Measurements from ENCODE around the gene TNRC18.
"Not testable (repeated sequence)": the region's sequence is repeated elsewhere in the genome, so short reads cannot be mapped to it uniquely, and the experiment has no call there.

The TNRC18 gene

DNA sequence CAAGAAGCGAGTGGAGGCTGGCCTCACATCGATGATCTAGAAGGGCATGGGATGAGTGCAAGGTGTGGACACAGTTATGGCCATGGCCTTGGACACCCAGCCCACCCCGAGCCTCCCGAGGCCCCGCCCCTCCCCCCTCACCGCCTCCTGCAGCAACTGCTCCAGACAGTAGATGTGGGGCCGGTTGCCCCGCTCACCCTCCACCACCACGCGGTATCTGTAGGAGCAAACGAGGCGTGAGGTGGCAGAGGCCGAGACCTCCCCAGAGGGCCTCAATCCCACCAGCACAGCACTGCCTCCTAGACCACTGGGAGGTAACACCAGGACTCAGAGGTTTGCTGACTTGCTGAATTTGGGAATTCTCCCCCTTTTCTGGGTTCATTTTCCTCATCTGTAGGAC is 103.2 kb downstream of the TNRC18 start:
- CTCF ChIA-PET, result interaction anchor here (0.9 kb wide), 1 partner anchor 74 kb away, joined by 3 read pairs; no protein-coding TSS in a partner anchor

DNA sequence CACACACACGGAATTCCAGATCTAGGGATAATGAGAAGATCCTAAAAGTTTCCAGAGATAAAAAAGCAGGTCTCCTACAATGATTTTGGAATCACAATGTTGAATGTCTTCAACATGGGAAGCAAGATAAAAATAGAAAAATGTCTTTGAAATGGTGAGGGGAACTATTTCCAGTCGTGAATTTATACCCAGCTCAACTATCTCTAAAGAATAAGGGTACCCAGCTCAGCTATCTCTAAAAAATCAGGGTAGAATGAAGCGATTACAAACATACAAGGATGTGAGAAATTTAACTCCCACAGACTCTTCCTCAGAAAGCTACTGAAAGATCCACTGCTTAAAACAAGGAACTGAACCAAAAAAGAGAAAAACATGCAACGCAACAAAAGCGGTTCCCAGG is 105.0 kb downstream of the TNRC18 start:
- H3K9me3 ChIP-seq (ENCODE audit: control insufficient read depth, insufficient read depth, low read depth, low read length); H3K27ac ChIP-seq (ENCODE audit: extremely low read depth, low read depth, low read length); H3K4me3 ChIP-seq (ENCODE audit: low read depth, low read length); H3K4me1 ChIP-seq (ENCODE audit: control insufficient read depth, insufficient read depth, low read length); POLR2A ChIA-PET: not testable (repeated sequence)
- peaks cover 0 to 27% of the 10 kb centered on the region in 2 experiments; a peak in 2 of 3 replicates for H3K36me3 ChIP-seq (ENCODE audit: control insufficient read depth in 2 of 2, insufficient read depth in 1 of 2, low read length in 2 of 2)
- CTCF ChIA-PET, result interaction anchor here (1.0 kb wide), 1 partner anchor 78 kb away, joined by 3 read pairs; no protein-coding TSS in a partner anchor

More for the DNA sequence above, 103.2 kb downstream of the TNRC18 start:
- H3K36me3 ChIP-seq (ENCODE audit: control insufficient read depth in 2 of 2, insufficient read depth in 1 of 2, low read length in 2 of 2), result peaks cover 0 to 24% of the 10 kb centered on the region in 2 experiments; a peak in 2 of 3 replicates
- no peaks in the 10 kb centered on the region for H3K9me3 ChIP-seq (ENCODE audit: control insufficient read depth, insufficient read depth, low read depth, low read length)
- H3K27ac ChIP-seq (ENCODE audit: extremely low read depth, low read depth, low read length), result no peak overlapping the region
- POLR2A ChIA-PET, result no interaction called here
- no peaks in the 10 kb centered on the region for H3K4me1 ChIP-seq (ENCODE audit: control insufficient read depth, insufficient read depth, low read length)
- no peak overlapping the region for H3K4me3 ChIP-seq (ENCODE audit: low read depth, low read length)
- TF ChIP-seq, protein P1, sequence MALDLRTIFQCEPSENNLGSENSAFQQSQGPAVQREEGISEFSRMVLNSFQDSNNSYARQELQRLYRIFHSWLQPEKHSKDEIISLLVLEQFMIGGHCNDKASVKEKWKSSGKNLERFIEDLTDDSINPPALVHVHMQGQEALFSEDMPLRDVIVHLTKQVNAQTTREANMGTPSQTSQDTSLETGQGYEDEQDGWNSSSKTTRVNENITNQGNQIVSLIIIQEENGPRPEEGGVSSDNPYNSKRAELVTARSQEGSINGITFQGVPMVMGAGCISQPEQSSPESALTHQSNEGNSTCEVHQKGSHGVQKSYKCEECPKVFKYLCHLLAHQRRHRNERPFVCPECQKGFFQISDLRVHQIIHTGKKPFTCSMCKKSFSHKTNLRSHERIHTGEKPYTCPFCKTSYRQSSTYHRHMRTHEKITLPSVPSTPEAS (tag by site-specific recombination; IDR thresholded peaks at IDR 0.05), result no peak
- TF ChIP-seq ZNF677 (tag by site-specific recombination; IDR thresholded peaks at IDR 0.05), result no peak
- TF ChIP-seq, protein P2, sequence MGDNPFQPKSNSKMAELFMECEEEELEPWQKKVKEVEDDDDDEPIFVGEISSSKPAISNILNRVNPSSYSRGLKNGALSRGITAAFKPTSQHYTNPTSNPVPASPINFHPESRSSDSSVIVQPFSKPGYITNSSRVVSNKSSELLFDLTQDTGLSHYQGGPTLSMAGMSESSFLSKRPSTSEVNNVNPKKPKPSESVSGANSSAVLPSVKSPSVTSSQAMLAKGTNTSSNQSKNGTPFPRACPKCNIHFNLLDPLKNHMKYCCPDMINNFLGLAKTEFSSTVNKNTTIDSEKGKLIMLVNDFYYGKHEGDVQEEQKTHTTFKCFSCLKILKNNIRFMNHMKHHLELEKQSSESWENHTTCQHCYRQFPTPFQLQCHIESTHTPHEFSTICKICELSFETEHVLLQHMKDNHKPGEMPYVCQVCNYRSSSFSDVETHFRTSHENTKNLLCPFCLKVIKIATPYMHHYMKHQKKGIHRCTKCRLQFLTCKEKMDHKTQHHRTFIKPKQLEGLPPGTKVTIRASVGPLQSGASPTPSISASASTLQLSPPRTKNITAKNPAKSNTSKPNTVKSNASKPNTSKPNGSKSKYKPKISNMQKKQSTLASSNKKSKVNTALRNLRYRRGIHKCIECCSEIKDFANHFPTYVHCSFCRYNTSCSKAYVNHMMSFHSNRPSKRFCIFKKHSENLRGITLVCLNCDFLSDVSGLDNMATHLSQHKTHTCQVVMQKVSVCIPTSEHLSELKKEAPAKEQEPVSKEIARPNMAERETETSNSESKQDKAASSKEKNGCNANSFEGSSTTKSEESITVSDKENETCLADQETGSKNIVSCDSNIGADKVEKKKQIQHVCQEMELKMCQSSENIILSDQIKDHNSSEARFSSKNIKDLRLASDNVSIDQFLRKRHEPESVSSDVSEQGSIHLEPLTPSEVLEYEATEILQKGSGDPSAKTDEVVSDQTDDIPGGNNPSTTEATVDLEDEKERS (tag by site-specific recombination; IDR thresholded peaks at IDR 0.05), result no peak

DNA sequence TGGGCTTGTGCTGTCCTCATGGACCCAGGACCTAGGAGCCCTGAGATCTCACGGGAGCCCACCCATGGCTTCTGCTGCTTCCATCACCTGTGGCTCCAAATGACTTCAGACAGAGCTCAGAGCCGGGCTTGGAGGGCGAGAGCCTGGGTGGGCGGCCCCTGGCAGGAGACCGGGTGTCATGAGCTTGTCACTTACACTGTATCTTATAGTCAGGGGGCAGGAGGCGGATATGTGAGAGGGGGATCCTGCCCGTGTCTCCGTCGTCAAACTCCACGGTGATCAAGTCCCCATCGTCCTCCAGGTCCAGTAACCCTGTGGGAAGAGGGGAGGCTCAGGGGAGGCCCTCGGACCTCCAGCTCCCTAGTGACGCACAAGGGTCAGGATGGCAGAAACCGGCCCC is 107.9 kb downstream of the TNRC18 start:
- H3K4me1 ChIP-seq (ENCODE audit: control insufficient read depth, insufficient read depth, low read length), result no peaks in the 10 kb centered on the region
- no peaks in the 10 kb centered on the region for H3K9me3 ChIP-seq (ENCODE audit: control insufficient read depth, insufficient read depth, low read depth, low read length)
- TF ChIP-seq ZNF660 (tag by site-specific recombination; IDR thresholded peaks at IDR 0.05), result no peak
- TF ChIP-seq, protein P3, sequence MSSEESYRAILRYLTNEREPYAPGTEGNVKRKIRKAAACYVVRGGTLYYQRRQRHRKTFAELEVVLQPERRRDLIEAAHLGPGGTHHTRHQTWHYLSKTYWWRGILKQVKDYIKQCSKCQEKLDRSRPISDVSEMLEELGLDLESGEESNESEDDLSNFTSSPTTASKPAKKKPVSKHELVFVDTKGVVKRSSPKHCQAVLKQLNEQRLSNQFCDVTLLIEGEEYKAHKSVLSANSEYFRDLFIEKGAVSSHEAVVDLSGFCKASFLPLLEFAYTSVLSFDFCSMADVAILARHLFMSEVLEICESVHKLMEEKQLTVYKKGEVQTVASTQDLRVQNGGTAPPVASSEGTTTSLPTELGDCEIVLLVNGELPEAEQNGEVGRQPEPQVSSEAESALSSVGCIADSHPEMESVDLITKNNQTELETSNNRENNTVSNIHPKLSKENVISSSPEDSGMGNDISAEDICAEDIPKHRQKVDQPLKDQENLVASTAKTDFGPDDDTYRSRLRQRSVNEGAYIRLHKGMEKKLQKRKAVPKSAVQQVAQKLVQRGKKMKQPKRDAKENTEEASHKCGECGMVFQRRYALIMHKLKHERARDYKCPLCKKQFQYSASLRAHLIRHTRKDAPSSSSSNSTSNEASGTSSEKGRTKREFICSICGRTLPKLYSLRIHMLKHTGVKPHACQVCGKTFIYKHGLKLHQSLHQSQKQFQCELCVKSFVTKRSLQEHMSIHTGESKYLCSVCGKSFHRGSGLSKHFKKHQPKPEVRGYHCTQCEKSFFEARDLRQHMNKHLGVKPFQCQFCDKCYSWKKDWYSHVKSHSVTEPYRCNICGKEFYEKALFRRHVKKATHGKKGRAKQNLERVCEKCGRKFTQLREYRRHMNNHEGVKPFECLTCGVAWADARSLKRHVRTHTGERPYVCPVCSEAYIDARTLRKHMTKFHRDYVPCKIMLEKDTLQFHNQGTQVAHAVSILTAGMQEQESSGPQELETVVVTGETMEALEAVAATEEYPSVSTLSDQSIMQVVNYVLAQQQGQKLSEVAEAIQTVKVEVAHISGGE (tag by site-specific recombination; conservative IDR thresholded peaks at IDR 0.05; ENCODE audit: low read depth), result no peak
- TF ChIP-seq ZNF514 (tag by site-specific recombination; IDR thresholded peaks at IDR 0.05), result no peak
- no peak for TF ChIP-seq ZNF596 (tag by site-specific recombination; IDR thresholded peaks at IDR 0.05)
- no peak for TF ChIP-seq ZNF292 (tag by site-specific recombination; IDR thresholded peaks at IDR 0.05; ENCODE audit: borderline replicate concordance, low read depth)
- TF ChIP-seq, protein P4, sequence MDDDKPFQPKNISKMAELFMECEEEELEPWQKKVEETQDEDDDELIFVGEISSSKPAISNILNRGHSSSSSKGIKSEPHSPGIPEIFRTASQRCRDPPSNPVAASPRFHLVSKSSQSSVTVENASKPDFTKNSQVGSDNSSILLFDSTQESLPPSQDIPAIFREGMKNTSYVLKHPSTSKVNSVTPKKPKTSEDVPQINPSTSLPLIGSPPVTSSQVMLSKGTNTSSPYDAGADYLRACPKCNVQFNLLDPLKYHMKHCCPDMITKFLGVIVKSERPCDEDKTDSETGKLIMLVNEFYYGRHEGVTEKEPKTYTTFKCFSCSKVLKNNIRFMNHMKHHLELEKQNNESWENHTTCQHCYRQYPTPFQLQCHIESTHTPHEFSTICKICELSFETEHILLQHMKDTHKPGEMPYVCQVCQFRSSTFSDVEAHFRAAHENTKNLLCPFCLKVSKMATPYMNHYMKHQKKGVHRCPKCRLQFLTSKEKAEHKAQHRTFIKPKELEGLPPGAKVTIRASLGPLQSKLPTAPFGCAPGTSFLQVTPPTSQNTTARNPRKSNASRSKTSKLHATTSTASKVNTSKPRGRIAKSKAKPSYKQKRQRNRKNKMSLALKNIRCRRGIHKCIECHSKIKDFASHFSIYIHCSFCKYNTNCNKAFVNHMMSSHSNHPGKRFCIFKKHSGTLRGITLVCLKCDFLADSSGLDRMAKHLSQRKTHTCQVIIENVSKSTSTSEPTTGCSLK (tag by site-specific recombination; IDR thresholded peaks at IDR 0.05), result no peak
- no peak for TF ChIP-seq ZNF830 (tag by site-specific recombination; IDR thresholded peaks at IDR 0.05; ENCODE audit: low read depth)
- CTCF ChIA-PET, result no interaction called here
- POLR2A ChIA-PET, result no interaction called here
- peaks cover 0 to 28% of the 10 kb centered on the region in 2 experiments; a peak in 2 of 3 replicates for H3K36me3 ChIP-seq (ENCODE audit: control insufficient read depth in 2 of 2, insufficient read depth in 1 of 2, low read length in 2 of 2)
- no peak overlapping the region for H3K27ac ChIP-seq (ENCODE audit: extremely low read depth, low read depth, low read length)
- H3K4me3 ChIP-seq (ENCODE audit: low read depth, low read length), result no peak overlapping the region

All from HEK293 (cell line).